ENCODE results near the gene SIX2. TPM values are rescaled to one million over a fixed set of nuclear protein-coding genes. Genes with fewer than 3 reads are reported as not detected.

SIX2 gene
- total RNA-seq, 1 donor from 2014 or later: 0.48 TPM

- DNase-seq (ENCODE audit: low spot score): no peak
Observed at GRCh38 chr2:45020439-45020838, 11.2 kb upstream of the SIX2 start.

- DNase-seq (ENCODE audit: low spot score): no peak
Observed at GRCh38 chr2:45018023-45018422, 8.8 kb upstream of the SIX2 start.

- no peak for DNase-seq (ENCODE audit: low spot score)
Observed at GRCh38 chr2:45014831-45015230, 5.6 kb upstream of the SIX2 start.

GRCh38 chr2:45014016-45014702, 4.9 kb upstream of the SIX2 start:
- DNase-seq (ENCODE audit: low spot score): peak; percentile 57

GRCh38 chr2:45013229-45014015, 4.2 kb upstream of the SIX2 start:
- no peak for DNase-seq (ENCODE audit: low spot score)

GRCh38 chr2:45012733-45013132, 3.5 kb upstream of the SIX2 start:
- no peak for DNase-seq (ENCODE audit: low spot score)

- peak; percentile 28 for DNase-seq (ENCODE audit: low spot score)
Observed at GRCh38 chr2:45011621-45012602, 2.7 kb upstream of the SIX2 start.

- no peak for DNase-seq (ENCODE audit: low spot score)
Observed at GRCh38 chr2:45011121-45011520, 1.9 kb upstream of the SIX2 start.

- no peak for DNase-seq (ENCODE audit: low spot score)
Observed at GRCh38 chr2:45010702-45011012, 1.4 kb upstream of the SIX2 start.

GRCh38 chr2:45009928-45010701, 863 bp upstream of the SIX2 start:
- DNase-seq (ENCODE audit: low spot score): peak; percentile 88

- DNase-seq (ENCODE audit: low spot score): peak; percentile 3
Observed at GRCh38 chr2:45008296-45009129, 739 bp downstream of the SIX2 start.

GRCh38 chr2:45007961-45008295, 1.3 kb downstream of the SIX2 start:
- DNase-seq (ENCODE audit: low spot score): no peak

GRCh38 chr2:45006942-45007287, 2.3 kb downstream of the SIX2 start:
- no peak for DNase-seq (ENCODE audit: low spot score)

- no peak for DNase-seq (ENCODE audit: low spot score)
Observed at GRCh38 chr2:45006041-45006941, 3.0 kb downstream of the SIX2 start.

GRCh38 chr2:45005261-45006002, 3.8 kb downstream of the SIX2 start:
- no peak for DNase-seq (ENCODE audit: low spot score)

GRCh38 chr2:45004562-45005191, 4.6 kb downstream of the SIX2 start:
- DNase-seq (ENCODE audit: low spot score): peak; percentile 9

GRCh38 chr2:45003579-45004551, 5.4 kb downstream of the SIX2 start:
- DNase-seq (ENCODE audit: low spot score): no peak

All from umbilical cord (tissue), 2 donors.